Keratinocyte (primary cell): ENCODE results near the gene GTF2F1. TPM values are rescaled to one million over a fixed set of nuclear protein-coding genes. Genes with fewer than 3 reads are reported as not detected.
"Not testable (repeated sequence)": the region's sequence is repeated elsewhere in the genome, so short reads cannot be mapped to it uniquely, and the experiment has no call there.

ENCODE experiments used
- DNase-seq: peaks from one replicate; pipeline ENCODE4 v3.0.0-alpha.2; 2011; ENCODE audit warnings: low read depth, missing footprints, low spot score
- FAIRE-seq: peaks from 2 replicates; lab custom pipeline; 2011; peaks lifted over from hg19 to GRCh38; lab: Jason Lieb, UNC
- H2AFZ ChIP-seq: 2 replicates; pipeline ENCODE4 v1.6.0; 2012; ENCODE audit warnings: low read length, control low read depth, inconsistent platforms; ENCODE audit not compliant: control insufficient read depth
- H3K27ac ChIP-seq: 2 replicates; pipeline ENCODE4 v1.5.1; 2011; ENCODE audit warnings: low read length; ENCODE audit not compliant: control insufficient read depth, insufficient read depth
- H3K27me3 ChIP-seq: 3 replicates; pipeline ENCODE4 v1.6.0; 2011; ENCODE audit warnings: low read length; ENCODE audit not compliant: control insufficient read depth, insufficient read depth; ENCODE audit errors: extremely low read depth
- H3K36me3 ChIP-seq, 2 experiments: 2 replicates in 1 of 2; 3 replicates in 1 of 2; pipeline ENCODE4 v1.5.1; 2011; ENCODE audit warnings: low read length in 2 of 2, mild to moderate bottlenecking in 1 of 2; ENCODE audit not compliant: control insufficient read depth in 2 of 2, insufficient read depth in 2 of 2; ENCODE audit errors: extremely low read depth in 1 of 2
- H3K4me1 ChIP-seq: 3 replicates; pipeline ENCODE4 v1.5.1; 2011; ENCODE audit warnings: low read length; ENCODE audit not compliant: control insufficient read depth, insufficient read depth; ENCODE audit errors: extremely low read depth
- H3K4me2 ChIP-seq: 3 replicates; pipeline ENCODE4 v1.6.0; 2011; ENCODE audit warnings: low read depth, low read length; ENCODE audit not compliant: control insufficient read depth, insufficient read depth; ENCODE audit errors: extremely low read depth
- H3K4me3 ChIP-seq, 3 experiments: fragments of 200-600 bp in 1 of 3; sonication (generic) in 1 of 3; 2 replicates in 2 of 3; 3 replicates in 1 of 3; pipeline ENCODE4 v1.5.1; 2011 to 2016; ENCODE audit warnings: low read length in 3 of 3, mild to moderate bottlenecking in 3 of 3, control low read depth in 2 of 3, inconsistent platforms in 1 of 3, low read depth in 1 of 3, mixed read lengths in 1 of 3, mixed run types in 1 of 3, moderate library complexity in 1 of 3; ENCODE audit not compliant: control insufficient read depth in 2 of 3, insufficient read depth in 2 of 3; ENCODE audit errors: extremely low read depth in 1 of 3
- H3K79me2 ChIP-seq: 2 replicates; pipeline ENCODE4 v1.6.0; 2012; ENCODE audit warnings: low read length; ENCODE audit not compliant: control insufficient read depth, insufficient read depth
- H3K9ac ChIP-seq: 3 replicates; pipeline ENCODE4 v1.6.0; 2011; ENCODE audit warnings: low read length; ENCODE audit not compliant: control insufficient read depth, insufficient read depth; ENCODE audit errors: extremely low read depth
- H3K9me1 ChIP-seq: 3 replicates; pipeline ENCODE4 v1.6.0; 2011; ENCODE audit warnings: low read length; ENCODE audit not compliant: control insufficient read depth, insufficient read depth; ENCODE audit errors: extremely low read depth
- H3K9me3 ChIP-seq: 2 replicates; pipeline ENCODE4 v1.5.1; 2012; ENCODE audit warnings: low read depth, low read length; ENCODE audit not compliant: control insufficient read depth
- H4K20me1 ChIP-seq: 3 replicates; pipeline ENCODE4 v1.6.0; 2011; ENCODE audit warnings: low read length; ENCODE audit not compliant: control insufficient read depth, insufficient read depth; ENCODE audit errors: extremely low read depth
- CTCF ChIP-seq, 3 experiments: IDR thresholded peaks in 1 of 3; conservative IDR thresholded peaks in 1 of 3; optimal IDR thresholded peaks in 1 of 3; 2 replicates in 2 of 3; 3 replicates in 1 of 3; pipeline versions ENCODE3 to v1.5.1; 2011; ENCODE audit warnings: low read length in 3 of 3, mild to moderate bottlenecking in 3 of 3, moderate library complexity in 2 of 3, control low read depth in 1 of 3, inconsistent platforms in 1 of 3; ENCODE audit not compliant: insufficient read depth in 2 of 3; ENCODE audit errors: extremely low read depth in 1 of 3
- EZH2 ChIP-seq: IDR thresholded peaks from one replicate; pipeline ENCODE4 v1.6.1; 2012; ENCODE audit warnings: inconsistent platforms, mild to moderate bottlenecking, low read length, moderate library complexity
- dilution Hi-C: fragments of 300-500 bp; cut with MboI; formaldehyde crosslinking; loops from one replicate; pipeline ENCODE4 v1.7.0; 2020; ENCODE audit warnings: low sequenced_read_pairs; ENCODE audit not compliant: extremely low pct_ligation_motif_present
- polyA plus RNA-seq, 5 experiments: library from polyadenylated mRNA; depleted of rRNA in 3 of 5; stranded (reverse) in 3 of 5; stranded (forward) in 1 of 5; unstranded in 1 of 5; fragments of >200 nt; gene quantifications; 1 replicate in 1 of 5; 2 replicates in 3 of 5; 3 replicates in 1 of 5; pipeline versions ENCODE4 v1.2.1 to v1.2.3, GENCODE V29; 2011 to 2012; ENCODE audit warnings: missing spikeins in 2 of 5, low read depth in 1 of 5, low replicate concordance in 1 of 5

The GTF2F1 gene
- polyA plus RNA-seq, 1 donor (not counting 4 experiments of a cell fraction or from before 2014, with no cell fraction given) = 37.3 TPM

GRCh38 chr19:6350688-6351087, 42.3 kb downstream of the GTF2F1 start:
- Histone ChIP-seq H3K4me3 (no peak overlapping the region), H3K9me3 (no peaks in the 10 kb centered on the region), H4K20me1 (no peaks in the 10 kb centered on the region), H3K27ac (no peak overlapping the region), H3K9me1 (no peaks in the 10 kb centered on the region), H3K4me2 (no peak overlapping the region), H3K4me1 (no peaks in the 10 kb centered on the region), H3K9ac (no peak overlapping the region), H3K79me2 (no peaks in the 10 kb centered on the region), H3K36me3 (no peaks in the 10 kb centered on the region), H2AFZ (no peak overlapping the region), H3K27me3 (no peaks in the 10 kb centered on the region)
- FAIRE-seq (no peak), DNase-seq (no peak)
- TF ChIP-seq EZH2 (no peak), CTCF (optimal IDR thresholded peaks at IDR 0.05 in 1 of 3, IDR thresholded peaks at IDR 0.05 in 1 of 3, conservative IDR thresholded peaks at IDR 0.05 in 1 of 3; ENCODE audit: extremely low read depth in 1 of 3, insufficient read depth in 2 of 3, low read length in 3 of 3) (no peak)
- dilution Hi-C loops = no loop called here

DNA sequence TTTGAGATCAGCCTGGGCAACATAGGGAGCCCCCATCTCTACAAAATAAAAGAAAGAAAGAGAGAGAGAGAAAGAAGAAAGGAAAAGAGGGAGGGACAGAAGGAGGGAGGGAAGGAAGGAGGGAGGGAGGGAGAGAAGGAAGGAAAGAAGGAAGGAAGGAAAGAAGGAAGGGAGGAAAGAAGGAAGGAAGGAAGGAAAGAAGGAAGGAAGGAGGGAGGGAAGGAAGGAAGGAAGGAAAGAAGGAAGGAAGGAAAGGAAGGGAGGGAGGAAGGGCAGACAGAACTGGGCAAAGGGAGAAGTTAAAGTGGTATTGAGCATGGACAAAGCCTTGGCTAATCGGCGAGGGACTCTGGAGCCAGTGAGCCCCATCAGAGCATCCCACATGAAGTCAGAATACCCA, 43.7 kb downstream of the GTF2F1 start:
- DNase-seq, H2AFZ ChIP-seq, H3K27ac ChIP-seq, dilution Hi-C loops, H3K4me3 ChIP-seq, H4K20me1 ChIP-seq, H3K9me1 ChIP-seq, H3K79me2 ChIP-seq, H3K4me1 ChIP-seq, H3K9ac ChIP-seq, H3K4me2 ChIP-seq, H3K9me3 ChIP-seq, H3K36me3 ChIP-seq, FAIRE-seq, H3K27me3 ChIP-seq: not testable (repeated sequence)

DNA sequence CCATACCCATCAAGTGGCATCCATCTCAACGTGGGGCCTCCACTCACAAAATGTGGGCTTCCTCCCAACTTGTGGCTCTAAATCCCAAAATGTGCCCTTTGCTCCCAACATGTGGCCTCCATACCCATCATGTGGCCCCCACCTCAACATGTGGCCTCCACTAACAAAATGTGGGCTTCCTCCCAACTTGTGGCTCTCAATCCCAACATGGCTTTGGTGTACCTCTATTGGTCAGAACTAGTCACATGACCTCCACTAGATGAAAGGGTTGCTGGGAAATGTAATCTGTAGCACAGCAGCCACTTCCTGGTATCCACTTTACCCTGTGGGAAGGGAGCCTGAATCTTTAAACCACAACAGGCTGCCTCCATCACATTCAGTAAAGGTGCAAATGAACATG, 49.5 kb downstream of the GTF2F1 start:
- no peaks in the 10 kb centered on the region for H3K9me1 ChIP-seq
- no peak overlapping the region for H3K9ac ChIP-seq
- no peaks in the 10 kb centered on the region for H3K27me3 ChIP-seq
- DNase-seq = no peak
- H3K9me3 ChIP-seq = no peaks in the 10 kb centered on the region
- dilution Hi-C loops = no loop called here
- no peak overlapping the region for H2AFZ ChIP-seq
- no peaks in the 10 kb centered on the region for H3K79me2 ChIP-seq
- no peaks in the 10 kb centered on the region for H4K20me1 ChIP-seq
- TF ChIP-seq EZH2 (no peak), CTCF (optimal IDR thresholded peaks at IDR 0.05 in 1 of 3, IDR thresholded peaks at IDR 0.05 in 1 of 3, conservative IDR thresholded peaks at IDR 0.05 in 1 of 3; ENCODE audit: extremely low read depth in 1 of 3, insufficient read depth in 2 of 3, low read length in 3 of 3) (no peak)
- no peaks in the 10 kb centered on the region for H3K4me1 ChIP-seq
- H3K27ac ChIP-seq = no peak overlapping the region
- no peak overlapping the region for H3K4me3 ChIP-seq
- H3K36me3 ChIP-seq = no peaks in the 10 kb centered on the region
- no peak for FAIRE-seq
- no peak overlapping the region for H3K4me2 ChIP-seq
